ENCODE measurements around the gene DDT. TPM values are rescaled to one million over a fixed set of nuclear protein-coding genes. Genes with fewer than 3 reads are reported as not detected.
"Not testable (repeated sequence)": the region's sequence is repeated elsewhere in the genome, so short reads cannot be mapped to it uniquely, and the experiment has no call there.

Gene DDT
- total RNA-seq, result 100 to 1,000 TPM; 225 to 338 (median 285) TPM

- peaks cover 0 to 26% (median 0%) of the 10 kb centered on the region in 3 donors for H3K36me3 ChIP-seq
- not testable (repeated sequence) for DNase-seq, H3K27ac ChIP-seq, H3K4me1 ChIP-seq, H3K27me3 ChIP-seq, H3K9me3 ChIP-seq, H3K4me3 ChIP-seq
Measured at GRCh38 chr22:23974345-23974744, at the start of gene DDT. TSS of gene DDT (minus strand) at chr22:23974441. CDS start at chr22:23974414, 27 bp downstream.

GRCh38 chr22:24023204-24023789, 49.1 kb upstream of the DDT start:
- Histone ChIP-seq H3K27ac (peak overlapping the region in 2 of 4 donors; percentile 13), H3K36me3 (peaks cover 0 to 9% (median 0%) of the 10 kb centered on the region in 3 donors), H3K4me1 (no peaks in the 10 kb centered on the region), H3K27me3 (no peaks in the 10 kb centered on the region), H3K4me3 (no peak overlapping the region), H3K9me3 (no peaks in the 10 kb centered on the region)
- DNase-seq, result no peak
- TF ChIP-seq CTCF (IDR thresholded peaks at IDR 0.05), result peak in 2 of 6 experiments; percentile 13 to 29
- no peak for TF ChIP-seq POLR2A (IDR thresholded peaks at IDR 0.05)

GRCh38 chr22:24021304-24021703, 47.1 kb upstream of the DDT start:
- H3K4me3 ChIP-seq, result no peak overlapping the region
- H3K27me3 ChIP-seq, result no peaks in the 10 kb centered on the region
- no peak overlapping the region for H3K27ac ChIP-seq
- peaks cover 0 to 9% (median 0%) of the 10 kb centered on the region in 3 donors for H3K36me3 ChIP-seq
- H3K4me1 ChIP-seq, result no peaks in the 10 kb centered on the region
- no peak for TF ChIP-seq CTCF (IDR thresholded peaks at IDR 0.05)
- no peak for TF ChIP-seq POLR2A (IDR thresholded peaks at IDR 0.05)
- no peak for DNase-seq
- no peaks in the 10 kb centered on the region for H3K9me3 ChIP-seq

GRCh38 chr22:24016156-24016555, 41.9 kb upstream of the DDT start:
- H3K4me3 ChIP-seq, result no peak overlapping the region
- H3K9me3 ChIP-seq, result no peaks in the 10 kb centered on the region
- H3K36me3 ChIP-seq, result no peaks in the 10 kb centered on the region
- DNase-seq, result no peak
- no peak for TF ChIP-seq POLR2A (IDR thresholded peaks at IDR 0.05)
- no peak for TF ChIP-seq CTCF (IDR thresholded peaks at IDR 0.05)
- no peak overlapping the region for H3K27ac ChIP-seq
- no peaks in the 10 kb centered on the region for H3K27me3 ChIP-seq
- peaks cover 0 to 8% (median 2%) of the 10 kb centered on the region in 4 donors for H3K4me1 ChIP-seq

GRCh38 chr22:24011735-24012068, 37.5 kb upstream of the DDT start:
- H3K27ac ChIP-seq, result peak overlapping the region; percentile 79 to 89 (median 84)
- TF ChIP-seq POLR2A (IDR thresholded peaks at IDR 0.05), result no peak
- no peak for TF ChIP-seq CTCF (IDR thresholded peaks at IDR 0.05)
- no peak for DNase-seq
- no peaks in the 10 kb centered on the region for H3K36me3 ChIP-seq
- peak overlapping the region; percentile 71 to 95 (median 91) for H3K4me3 ChIP-seq
- no peaks in the 10 kb centered on the region for H3K9me3 ChIP-seq
- peaks cover 0 to 8% (median 2%) of the 10 kb centered on the region in 4 donors for H3K4me1 ChIP-seq
- no peaks in the 10 kb centered on the region for H3K27me3 ChIP-seq

- no peak for DNase-seq
- no peak overlapping the region for H3K4me3 ChIP-seq
- H3K36me3 ChIP-seq, result no peaks in the 10 kb centered on the region
- H3K9me3 ChIP-seq, result no peaks in the 10 kb centered on the region
- H3K27ac ChIP-seq, result no peak overlapping the region
- no peaks in the 10 kb centered on the region for H3K27me3 ChIP-seq
- peaks cover 0 to 8% (median 2%) of the 10 kb centered on the region in 4 donors for H3K4me1 ChIP-seq
- TF ChIP-seq CTCF (IDR thresholded peaks at IDR 0.05) (no peak), POLR2A (IDR thresholded peaks at IDR 0.05) (no peak)
Measured at GRCh38 chr22:24010018-24010391, 35.8 kb upstream of the DDT start.
